Thymus (tissue), 11 donors: Measurements from ENCODE around the gene SMKR1. TPM values are rescaled to one million over a fixed set of nuclear protein-coding genes. Genes with fewer than 3 reads are reported as not detected.

ENCODE experiments used
- DNase-seq, 9 donors: peaks; one replicate each; pipeline ENCODE4 v3.0.0-alpha.2; 2013; ENCODE audit warnings: low spot score in 9 of 9, low read depth in 6 of 9, missing footprints in 1 of 9
- H3K27ac ChIP-seq, 2 donors: one replicate each; pipeline ENCODE4 v1.5.1; 2013; ENCODE audit warnings: control low read depth in 1 of 2, low read depth in 1 of 2, low read length in 1 of 2, mild to moderate bottlenecking in 1 of 2, moderate library complexity in 1 of 2
- H3K27me3 ChIP-seq, 2 donors: one replicate each; pipeline ENCODE4 v1.5.1; 2013; ENCODE audit warnings: low read length in 1 of 2; ENCODE audit not compliant: control insufficient read depth in 2 of 2, insufficient read depth in 1 of 2
- H3K36me3 ChIP-seq, 2 donors: one replicate each; pipeline ENCODE4 v1.5.1; 2013; ENCODE audit warnings: low read length in 1 of 2, mild to moderate bottlenecking in 1 of 2, moderate library complexity in 1 of 2; ENCODE audit not compliant: control insufficient read depth in 2 of 2, insufficient read depth in 2 of 2
- H3K4me1 ChIP-seq, 2 donors: one replicate each; pipeline ENCODE4 v1.5.1; 2013; ENCODE audit warnings: low read length in 2 of 2; ENCODE audit not compliant: control insufficient read depth in 2 of 2, insufficient read depth in 2 of 2
- H3K4me3 ChIP-seq, 2 donors: one replicate each; pipeline ENCODE4 v1.5.1; 2013; ENCODE audit warnings: low read length in 2 of 2, control low read depth in 1 of 2, mild to moderate bottlenecking in 1 of 2
- H3K9me3 ChIP-seq, 2 donors: one replicate each; pipeline ENCODE4 v1.5.1; 2013; ENCODE audit warnings: low read length in 1 of 2, mild to moderate bottlenecking in 1 of 2; ENCODE audit not compliant: control insufficient read depth in 2 of 2, insufficient read depth in 1 of 2
- WGBS: extraction: QIAGEN DNeasy Blood & Tissue Kit; methylation state at CpG from one replicate; pipeline ENCODE4 v1.1.7; 2013; 5-methylcytosine and 5-hydroxymethylcytosine counted together
- polyA plus RNA-seq: library from polyadenylated mRNA; stranded (reverse); fragments of 200-250 nt; gene quantifications from one replicate; pipeline ENCODE4 v1.2.3, GENCODE V29; 2013
- total RNA-seq: library from RNA; stranded (reverse); fragments of 120-200 nt; gene quantifications from one replicate; pipeline ENCODE4 v1.2.4, GENCODE V29; 2013
- donor health status: healthy.

The SMKR1 gene
- total and polyA plus RNA-seq, 2 donors: 0.52 to 1.2 TPM

- H3K4me1 ChIP-seq: peaks cover 0 to 3% of the 10 kb centered on the region in 2 donors
- no peaks in the 10 kb centered on the region for H3K9me3 ChIP-seq
- no peaks in the 10 kb centered on the region for H3K27me3 ChIP-seq
- H3K27ac ChIP-seq: no peak overlapping the region
- no peak for DNase-seq
- no peaks in the 10 kb centered on the region for H3K36me3 ChIP-seq
- H3K4me3 ChIP-seq: no peak overlapping the region
- 33% methylated on average over 1 of the region's 1 CpG for WGBS
These were observed 6.3 kb upstream of the SMKR1 start for GRCh38 chr7:129495987-129496386.

DNA sequence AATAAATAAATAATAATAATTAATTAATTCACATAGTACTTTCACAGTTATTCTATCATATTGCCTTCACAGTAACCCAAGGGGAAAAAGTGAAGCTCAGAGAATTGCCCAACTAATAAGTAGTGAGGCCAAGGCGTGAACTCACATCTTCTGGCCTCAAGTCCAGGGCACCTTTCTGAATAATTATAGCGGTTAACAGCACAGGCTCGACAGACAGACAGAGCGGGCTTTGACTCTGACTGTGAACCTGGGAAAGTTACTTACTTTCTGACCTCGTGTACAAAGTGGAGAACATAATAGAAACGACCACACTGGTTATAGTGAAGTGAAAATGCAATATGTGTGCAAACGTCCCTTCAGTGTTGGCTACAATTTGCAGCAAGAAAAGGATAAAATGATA, 5.7 kb upstream of the SMKR1 start:
- H3K4me1 ChIP-seq: peaks cover 0 to 6% of the 10 kb centered on the region in 2 donors
- H3K4me3 ChIP-seq: no peak overlapping the region
- 80% methylated on average over 7 of the region's 7 CpGs for WGBS
- H3K36me3 ChIP-seq: no peaks in the 10 kb centered on the region
- no peak for DNase-seq
- H3K27me3 ChIP-seq: peaks cover 0 to 3% of the 10 kb centered on the region in 2 donors
- no peaks in the 10 kb centered on the region for H3K9me3 ChIP-seq
- H3K27ac ChIP-seq: no peak overlapping the region

GRCh38 chr7:129497156-129497555, 5.2 kb upstream of the SMKR1 start:
- peaks cover 0 to 9% of the 10 kb centered on the region in 2 donors for H3K4me1 ChIP-seq

DNA sequence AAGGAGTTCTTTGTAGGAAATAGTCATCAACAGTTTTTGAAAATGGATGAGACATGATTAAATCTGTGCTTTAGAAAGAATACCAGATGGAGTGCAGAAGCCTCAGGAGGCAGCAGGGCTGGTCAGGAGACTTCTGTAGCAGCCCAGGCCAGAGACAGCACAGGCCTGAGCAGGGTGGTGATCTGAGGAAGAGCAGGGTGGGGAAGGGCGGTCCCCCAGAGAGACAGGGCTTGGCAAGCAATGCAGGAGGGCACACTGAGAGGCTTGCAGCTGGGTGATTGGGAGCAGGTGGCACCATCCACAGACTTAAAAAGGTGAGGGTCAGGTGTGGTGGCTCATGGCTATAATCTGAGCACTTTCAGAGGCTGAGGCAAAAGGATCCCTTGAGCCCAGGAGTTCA, 4.3 kb upstream of the SMKR1 start:
- no peaks in the 10 kb centered on the region for H3K9me3 ChIP-seq
- H3K36me3 ChIP-seq: no peaks in the 10 kb centered on the region
- H3K27ac ChIP-seq: no peak overlapping the region
- H3K4me1 ChIP-seq: peaks cover 4 to 14% of the 10 kb centered on the region in 2 donors
- no peak overlapping the region for H3K4me3 ChIP-seq
- 100% methylated on average over 1 of the region's 1 CpG for WGBS
- no peak for DNase-seq
- peaks cover 0 to 10% of the 10 kb centered on the region in 2 donors for H3K27me3 ChIP-seq

More at GRCh38 chr7:129497156-129497555, 5.2 kb upstream of the SMKR1 start:
- no peak overlapping the region for H3K27ac ChIP-seq
- no peaks in the 10 kb centered on the region for H3K36me3 ChIP-seq
- DNase-seq: no peak
- H3K4me3 ChIP-seq: no peak overlapping the region
- 98% methylated on average over 4 of the region's 4 CpGs for WGBS
- H3K27me3 ChIP-seq: peaks cover 0 to 4% of the 10 kb centered on the region in 2 donors
- no peaks in the 10 kb centered on the region for H3K9me3 ChIP-seq

- peaks cover 4 to 16% of the 10 kb centered on the region in 2 donors for H3K4me1 ChIP-seq
- H3K9me3 ChIP-seq: no peaks in the 10 kb centered on the region
- no peak overlapping the region for H3K4me3 ChIP-seq
- H3K27me3 ChIP-seq: peaks cover 3 to 20% of the 10 kb centered on the region in 2 donors
- DNase-seq: no peak
- no peak overlapping the region for H3K27ac ChIP-seq
- H3K36me3 ChIP-seq: no peaks in the 10 kb centered on the region
- 92% methylated on average over 6 of the region's 6 CpGs for WGBS
These were observed 2.3 kb upstream of the SMKR1 start for GRCh38 chr7:129499999-129500398.

GRCh38 chr7:129502708-129503685, 666 bp downstream of the SMKR1 start:
- Histone ChIP-seq H3K27ac (no peak overlapping the region), H3K4me3 (peak overlapping the region; percentile 38 to 57), H3K36me3 (no peaks in the 10 kb centered on the region), H3K27me3 (peaks cover 3 to 20% of the 10 kb centered on the region in 2 donors), H3K9me3 (no peaks in the 10 kb centered on the region), H3K4me1 (peaks cover 4 to 13% of the 10 kb centered on the region in 2 donors)
- 18% methylated on average over 58 of the region's 58 CpGs for WGBS
- peak in 3 of 9 donors; percentile 5 to 16 (median 8) for DNase-seq

DNA sequence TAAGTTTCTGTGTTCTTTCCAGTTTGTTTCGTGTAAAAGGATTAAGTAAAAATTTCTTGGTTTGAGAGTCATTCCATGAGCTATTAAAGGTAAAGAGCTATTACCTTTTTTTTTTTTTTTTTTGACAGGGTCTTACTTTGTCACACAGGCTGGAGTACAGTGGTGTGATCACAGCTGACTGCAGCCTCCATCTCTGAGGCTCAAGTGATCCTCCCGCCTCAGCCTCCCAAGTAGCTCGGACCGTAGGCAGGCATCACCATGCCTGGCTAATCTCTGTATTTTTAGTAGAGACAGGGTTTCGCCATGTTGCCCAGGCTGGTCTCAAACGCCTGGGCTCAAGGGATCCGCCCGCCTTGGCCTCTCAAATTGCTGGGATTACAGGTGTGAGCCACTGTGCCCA, 1.4 kb downstream of the SMKR1 start:
- Histone ChIP-seq H3K4me1 (peaks cover 4 to 13% of the 10 kb centered on the region in 2 donors), H3K27ac (no peak overlapping the region), H3K36me3 (no peaks in the 10 kb centered on the region), H3K4me3 (no peak overlapping the region), H3K9me3 (no peaks in the 10 kb centered on the region), H3K27me3 (peaks cover 3 to 20% of the 10 kb centered on the region in 2 donors)
- no peak for DNase-seq
- 98% methylated on average over 8 of the region's 8 CpGs for WGBS

DNA sequence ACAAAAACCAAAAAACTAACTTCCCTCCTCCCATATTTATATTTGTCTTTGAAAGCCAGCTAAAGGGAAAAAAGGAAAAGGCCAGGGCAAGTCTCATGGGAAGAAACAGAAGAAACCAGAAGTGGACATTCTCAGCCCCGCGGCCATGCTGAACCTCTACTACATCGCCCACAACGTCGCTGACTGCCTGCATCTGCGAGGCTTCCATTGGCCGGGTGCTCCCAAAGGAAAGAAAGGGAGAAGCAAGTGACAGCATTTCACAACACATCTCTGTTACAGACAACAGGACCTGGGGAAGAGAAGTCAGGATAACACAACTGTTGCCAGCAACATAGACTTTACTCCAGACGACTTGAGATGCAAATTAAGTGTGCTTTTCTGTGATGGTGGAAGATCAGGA, 9.9 kb downstream of the SMKR1 start:
- 83% methylated on average over 8 of the region's 8 CpGs for WGBS
- H3K27ac ChIP-seq: no peak overlapping the region
- no peaks in the 10 kb centered on the region for H3K36me3 ChIP-seq
- no peaks in the 10 kb centered on the region for H3K27me3 ChIP-seq
- no peak for DNase-seq
- H3K4me3 ChIP-seq: no peak overlapping the region
- no peaks in the 10 kb centered on the region for H3K4me1 ChIP-seq
- H3K9me3 ChIP-seq: no peaks in the 10 kb centered on the region

- no peaks in the 10 kb centered on the region for H3K4me1 ChIP-seq
- no peak overlapping the region for H3K4me3 ChIP-seq
- WGBS: 94% methylated on average over 10 of the region's 10 CpGs
- no peaks in the 10 kb centered on the region for H3K36me3 ChIP-seq
- H3K27ac ChIP-seq: no peak overlapping the region
- no peaks in the 10 kb centered on the region for H3K27me3 ChIP-seq
- no peaks in the 10 kb centered on the region for H3K9me3 ChIP-seq
- DNase-seq: no peak
These were observed 11.2 kb downstream of the SMKR1 start for GRCh38 chr7:129513546-129513945.
